ENCODE data around the gene CIB1.

Gene CIB1

DNA sequence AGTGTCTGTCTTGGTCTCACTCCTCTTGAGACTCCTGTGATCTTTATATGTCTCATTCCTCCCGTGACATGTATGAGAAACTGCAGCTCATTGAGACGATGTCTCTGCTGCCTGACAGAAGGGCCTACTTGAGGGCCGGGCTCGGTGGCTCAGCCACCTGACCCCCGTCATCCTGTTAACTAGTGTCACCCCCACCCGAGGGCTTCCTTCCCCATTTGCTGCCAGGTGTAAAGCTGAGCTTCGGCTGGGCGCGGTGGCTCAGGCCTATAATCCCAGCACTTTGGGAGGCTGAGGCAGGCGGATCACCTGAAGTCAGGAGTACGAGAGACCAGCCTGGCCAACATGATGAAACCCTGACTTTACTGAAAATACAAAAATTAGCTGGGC, 19.9 kb downstream of the CIB1 start:
- H3K4me3 ChIP-seq (replicated peaks; ENCODE audit: low read depth, low read length), result no peak overlapping the region
- no peak for DNase-seq (ENCODE audit: extremely low read depth, low read depth)
- no peak for TF ChIP-seq CTCF (IDR thresholded peaks at IDR 0.05; ENCODE audit: low read depth, low read length, missing control alignments)

GRCh38 chr15:90213122-90213817, 20.5 kb downstream of the CIB1 start:
- DNase-seq (ENCODE audit: extremely low read depth, low read depth), result no peak
- no peak for TF ChIP-seq CTCF (IDR thresholded peaks at IDR 0.05; ENCODE audit: low read depth, low read length, missing control alignments)
- H3K4me3 ChIP-seq (replicated peaks; ENCODE audit: low read depth, low read length), result no peak overlapping the region

DNA sequence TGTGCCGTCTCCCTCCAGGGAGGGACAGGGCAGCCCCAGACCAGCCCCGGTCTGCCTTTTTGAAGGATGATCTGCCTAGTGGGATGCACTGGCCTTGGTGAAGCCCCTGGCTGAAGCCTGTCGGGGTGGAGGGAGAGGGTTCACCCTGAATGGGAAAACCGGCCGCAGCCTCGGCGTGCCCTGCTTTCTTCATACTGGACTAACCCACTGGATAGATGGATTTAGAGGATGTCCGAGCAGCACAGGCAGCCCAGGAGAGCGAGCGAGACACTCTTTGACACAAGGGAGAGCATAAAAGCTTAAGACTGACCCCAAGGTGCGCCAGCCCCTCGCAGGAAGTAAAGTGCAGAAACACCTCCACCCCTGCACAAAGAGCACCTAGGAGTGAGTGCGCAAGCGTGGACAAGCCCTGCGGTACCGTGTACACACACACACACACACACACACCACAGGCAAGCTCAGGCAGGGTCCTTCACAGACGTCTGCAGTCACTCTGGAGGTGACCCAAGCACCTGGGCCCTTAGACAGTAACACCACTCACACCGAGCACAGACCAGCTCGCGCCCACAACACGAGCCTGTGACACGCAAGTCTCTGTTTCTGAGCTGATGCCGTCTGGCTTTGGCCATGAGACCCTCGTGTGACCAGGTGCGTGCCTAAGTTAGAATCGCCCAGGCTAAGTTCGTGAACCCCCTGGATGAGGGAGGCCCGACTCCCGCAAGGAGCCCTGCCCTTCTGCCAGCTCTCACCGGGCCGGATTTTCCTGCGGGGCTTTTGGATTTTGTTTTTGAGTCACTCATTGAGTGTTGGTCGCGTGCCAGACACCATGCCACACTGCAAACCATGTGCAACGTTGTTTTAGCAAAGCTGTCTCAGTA, 21.3 kb downstream of the CIB1 start:
- no peak for TF ChIP-seq CTCF (IDR thresholded peaks at IDR 0.05; ENCODE audit: low read depth, low read length, missing control alignments)
- DNase-seq (ENCODE audit: extremely low read depth, low read depth), result no peak
- H3K4me3 ChIP-seq (replicated peaks; ENCODE audit: low read depth, low read length), result no peak overlapping the region

- no peak for TF ChIP-seq CTCF (IDR thresholded peaks at IDR 0.05; ENCODE audit: low read depth, low read length, missing control alignments)
- H3K4me3 ChIP-seq (replicated peaks; ENCODE audit: low read depth, low read length), result no peak overlapping the region
Measured at GRCh38 chr15:90211440-90212143, 22.1 kb downstream of the CIB1 start.

DNA sequence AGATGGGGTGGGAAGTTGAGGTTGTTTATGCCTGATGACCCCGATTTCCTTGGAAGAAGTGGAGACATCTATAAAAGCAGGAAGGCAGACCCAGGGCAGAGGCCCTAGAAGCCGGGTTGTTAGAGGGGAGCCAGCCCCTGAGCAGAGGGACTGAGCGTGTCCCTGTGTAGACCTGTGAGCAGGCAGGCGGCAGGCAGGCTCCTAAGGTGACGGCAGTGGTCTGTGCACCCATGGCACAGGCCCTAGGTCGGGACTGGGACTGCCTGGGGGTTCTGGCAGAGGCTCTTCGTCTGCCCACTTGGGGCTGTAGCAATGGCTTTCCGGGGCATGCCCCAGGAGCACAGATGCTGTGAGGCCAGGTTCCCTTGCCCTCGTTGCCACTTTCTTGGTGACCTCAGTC, 22.7 kb downstream of the CIB1 start:
- no peak for TF ChIP-seq CTCF (IDR thresholded peaks at IDR 0.05; ENCODE audit: low read depth, low read length, missing control alignments)
- H3K4me3 ChIP-seq (replicated peaks; ENCODE audit: low read depth, low read length), result no peak overlapping the region
- no peak for DNase-seq (ENCODE audit: extremely low read depth, low read depth)

More at GRCh38 chr15:90211440-90212143, 22.1 kb downstream of the CIB1 start:
- DNase-seq (ENCODE audit: extremely low read depth, low read depth), result no peak

GRCh38 chr15:90210593-90210992, 23.1 kb downstream of the CIB1 start:
- no peak for TF ChIP-seq CTCF (IDR thresholded peaks at IDR 0.05; ENCODE audit: low read depth, low read length, missing control alignments)
- no peak overlapping the region for H3K4me3 ChIP-seq (replicated peaks; ENCODE audit: low read depth, low read length)
- DNase-seq (ENCODE audit: extremely low read depth, low read depth), result no peak
